HG03571 (cell line): ENCODE measurements around the gene FBXW10B.
A peak's percentile ranks its signal among the peaks of the same experiment; 100 is the strongest.
"Not testable (repeated sequence)": the region's sequence is repeated elsewhere in the genome, so short reads cannot be mapped to it uniquely, and the experiment has no call there.

Source experiments
- ATAC-seq: cut with Tn5 transposase; IDR thresholded peaks from one replicate; pipeline ENCODE4 v1.9.1; 2021; ENCODE audit not compliant: unreplicated experiment

Gene FBXW10B

DNA sequence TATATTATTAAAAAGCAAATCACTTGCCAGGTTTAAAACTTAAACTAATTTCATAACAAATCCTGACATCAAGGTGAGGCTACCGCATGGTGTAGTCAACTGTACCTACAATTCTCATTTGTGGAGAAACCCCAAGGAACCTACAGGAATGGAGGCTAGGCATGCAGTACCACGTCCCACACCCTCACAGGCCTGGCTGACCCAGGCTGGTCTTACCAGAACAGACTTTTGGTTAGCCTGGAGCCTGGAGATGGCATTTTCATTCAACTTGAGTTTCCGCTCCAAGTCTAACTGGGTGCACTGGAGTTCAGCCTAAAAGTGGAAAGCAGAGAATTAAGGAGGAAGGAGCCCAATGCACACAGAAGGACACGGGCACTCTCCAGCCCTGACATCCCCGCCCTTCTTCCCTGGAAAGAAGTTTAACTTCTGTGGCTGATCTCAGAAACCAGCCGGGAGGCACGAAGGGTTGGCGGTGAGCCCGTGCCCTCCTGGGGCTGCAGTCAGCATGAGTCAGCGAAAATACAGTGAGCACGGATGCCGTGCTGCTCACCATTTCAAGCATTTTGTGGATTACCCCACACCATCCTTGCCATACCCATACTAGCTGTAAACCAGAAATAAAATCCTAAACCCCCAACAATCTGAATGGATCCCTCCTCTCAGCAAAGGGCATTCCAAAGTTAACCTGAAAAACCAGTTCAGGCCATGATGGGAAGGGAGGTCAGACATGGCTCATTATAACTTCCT, 23.2 kb upstream of the FBXW10B start:
- not testable (repeated sequence) for ATAC-seq

- not testable (repeated sequence) for ATAC-seq
Observed at GRCh38 chr17:15642014-15642413, 22.5 kb upstream of the FBXW10B start.

GRCh38 chr17:15630930-15631453, 11.5 kb upstream of the FBXW10B start:
- not testable (repeated sequence) for ATAC-seq

DNA sequence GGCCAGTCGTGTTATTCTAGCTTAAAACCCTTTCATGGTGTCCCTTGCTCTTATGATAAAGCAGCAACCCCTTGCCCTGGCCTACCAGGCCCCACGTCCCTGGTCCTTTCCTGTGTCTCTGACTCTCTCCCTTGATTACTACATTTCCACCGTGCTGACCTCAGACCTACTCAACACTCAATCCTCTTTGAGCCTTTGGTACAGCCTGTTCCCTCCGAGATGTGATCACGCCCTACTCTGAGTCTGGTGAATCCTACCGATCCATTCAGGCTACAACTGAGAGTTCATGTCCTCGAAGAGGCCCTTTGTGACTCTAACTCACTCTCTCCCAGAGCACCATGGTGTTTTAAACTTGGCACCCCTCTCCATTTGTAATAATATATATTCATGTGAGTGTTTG, 10.5 kb upstream of the FBXW10B start:
- ATAC-seq = not testable (repeated sequence)

GRCh38 chr17:15623661-15624209, 4.2 kb upstream of the FBXW10B start:
- not testable (repeated sequence) for ATAC-seq

- not testable (repeated sequence) for ATAC-seq
Observed at GRCh38 chr17:15623255-15623654, 3.8 kb upstream of the FBXW10B start.

DNA sequence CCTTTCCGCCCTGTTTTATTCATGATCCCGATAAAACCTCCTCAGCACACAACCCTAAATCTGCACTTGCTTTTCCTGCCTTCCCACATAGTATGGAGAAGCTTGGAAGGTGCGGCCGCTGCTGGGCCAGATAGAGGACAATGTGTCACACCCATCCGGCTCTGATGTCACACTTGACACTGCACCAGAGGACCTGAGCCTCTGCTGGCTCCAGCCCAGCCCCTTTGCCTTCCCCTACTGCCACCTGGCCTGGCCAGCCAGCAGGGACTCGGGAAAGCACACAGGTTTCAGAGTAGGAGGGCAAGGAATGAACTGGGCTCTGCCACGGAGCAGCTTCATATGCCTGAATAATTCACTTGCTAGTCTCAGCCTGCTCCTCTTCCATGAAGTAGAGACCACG, 2.6 kb upstream of the FBXW10B start:
- not testable (repeated sequence) for ATAC-seq

DNA sequence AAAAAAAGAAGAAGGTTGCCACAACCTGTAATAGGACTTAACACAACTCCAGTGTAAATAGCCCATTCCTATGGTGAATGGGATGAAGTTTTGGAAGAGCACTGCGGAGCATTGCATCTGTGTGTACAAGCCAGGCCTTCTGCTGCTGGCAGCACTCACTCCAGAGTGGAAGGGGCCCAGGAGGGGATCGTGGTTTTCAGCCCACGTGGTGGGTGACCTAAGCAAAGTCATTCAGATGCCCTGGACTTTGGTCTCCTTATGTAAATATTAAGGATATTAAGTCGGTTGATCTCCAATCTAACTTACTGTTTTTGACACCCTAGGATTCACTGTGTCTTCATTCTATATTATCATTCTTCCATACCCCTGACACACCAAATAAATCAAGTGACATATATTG, 2.7 kb downstream of the FBXW10B start:
- ATAC-seq = not testable (repeated sequence)

GRCh38 chr17:15615850-15616249, 3.7 kb downstream of the FBXW10B start:
- ATAC-seq = not testable (repeated sequence)

DNA sequence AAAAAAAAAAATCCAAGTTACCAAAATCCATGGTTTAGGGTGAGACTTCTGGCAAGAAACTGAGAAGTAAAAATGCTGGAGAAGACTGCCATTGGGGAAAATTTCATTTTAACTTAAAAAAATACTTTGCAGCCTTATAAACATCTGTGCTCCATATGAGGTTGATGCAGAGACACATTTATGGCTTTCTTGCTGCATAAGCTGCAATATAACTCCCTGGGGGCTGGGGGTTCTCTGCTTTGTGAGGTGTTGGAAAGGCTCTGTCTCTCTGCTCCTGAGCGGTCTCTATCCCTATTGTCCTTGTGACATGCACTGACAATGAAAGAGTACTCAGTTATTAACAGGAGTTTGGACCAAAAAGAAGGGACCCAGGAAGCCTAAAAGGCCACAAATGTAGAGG, 6.4 kb downstream of the FBXW10B start:
- not testable (repeated sequence) for ATAC-seq

- not testable (repeated sequence) for ATAC-seq
Observed at GRCh38 chr17:15592960-15593359, 26.5 kb downstream of the FBXW10B start.

DNA sequence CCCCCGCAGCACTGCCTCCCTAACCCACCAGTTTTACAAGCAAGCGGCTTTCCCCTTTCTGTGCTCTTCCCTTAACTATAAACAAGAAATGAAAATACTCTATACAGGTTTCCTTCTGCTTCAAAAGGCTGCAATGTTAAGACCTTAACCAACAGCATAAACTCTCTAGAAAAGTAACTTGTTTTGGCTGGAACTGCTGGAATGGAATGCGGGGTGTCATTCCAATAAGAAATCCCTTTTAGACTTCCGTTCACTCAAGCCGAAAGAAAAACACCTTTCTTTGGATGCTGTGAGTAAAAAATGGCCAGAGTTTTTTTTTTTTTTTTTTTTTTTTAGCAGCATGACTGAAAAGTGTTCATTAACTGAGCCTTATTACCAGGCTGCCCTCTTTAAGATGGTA, 27.5 kb downstream of the FBXW10B start:
- ATAC-seq = not testable (repeated sequence)

- ATAC-seq = not testable (repeated sequence)
Observed at GRCh38 chr17:15590844-15591243, 28.7 kb downstream of the FBXW10B start.

DNA sequence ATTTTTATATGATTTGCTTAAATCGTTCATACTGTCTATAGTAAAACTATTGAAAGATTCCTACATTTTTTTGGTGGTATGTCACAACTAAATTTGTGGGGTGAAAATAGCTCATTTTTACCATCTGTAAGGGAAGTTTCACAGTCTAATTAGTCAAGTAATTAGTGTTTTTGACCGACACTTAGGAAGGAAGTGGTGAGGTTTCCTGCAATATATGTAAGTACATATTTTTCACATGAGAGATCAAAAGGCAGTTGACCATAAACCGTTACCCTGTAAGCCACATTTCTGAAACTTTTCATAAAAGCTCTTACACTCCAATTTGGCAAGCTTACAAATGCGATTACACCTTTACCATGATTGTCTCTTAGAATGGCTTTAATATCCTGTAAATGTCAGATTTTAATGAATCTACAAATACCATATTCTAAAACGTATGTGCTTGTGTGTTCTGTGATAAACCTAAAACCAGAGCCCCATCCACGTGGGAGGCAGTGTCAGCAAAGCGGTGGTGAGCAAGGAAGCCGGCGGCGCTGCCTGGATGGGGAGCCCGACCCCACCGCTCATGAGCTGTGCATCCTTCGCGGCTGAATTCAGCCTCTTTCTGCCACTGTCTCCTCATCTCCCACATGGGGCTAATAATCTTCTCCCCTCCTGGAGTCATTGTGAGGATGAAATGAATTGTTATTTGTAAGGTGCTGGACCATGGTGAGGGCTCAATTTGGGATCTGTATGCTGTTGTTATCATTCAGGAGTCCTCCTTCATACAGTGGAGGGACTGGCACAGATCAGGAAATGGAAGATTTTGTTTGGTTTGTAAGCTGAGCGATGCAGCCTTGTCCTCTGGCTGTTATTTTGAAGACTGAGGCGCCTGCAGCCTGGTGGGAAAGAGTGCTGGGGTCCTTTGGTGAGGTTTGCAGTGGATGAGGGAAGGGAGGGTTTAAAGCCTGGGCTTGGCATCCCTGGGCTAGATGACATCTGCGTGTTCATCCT, 29.7 kb downstream of the FBXW10B start:
- ATAC-seq = peak; percentile 53

- not testable (repeated sequence) for ATAC-seq
Observed at GRCh38 chr17:15588017-15588416, 31.5 kb downstream of the FBXW10B start.

GRCh38 chr17:15583313-15583712, 36.2 kb downstream of the FBXW10B start:
- ATAC-seq = not testable (repeated sequence)

DNA sequence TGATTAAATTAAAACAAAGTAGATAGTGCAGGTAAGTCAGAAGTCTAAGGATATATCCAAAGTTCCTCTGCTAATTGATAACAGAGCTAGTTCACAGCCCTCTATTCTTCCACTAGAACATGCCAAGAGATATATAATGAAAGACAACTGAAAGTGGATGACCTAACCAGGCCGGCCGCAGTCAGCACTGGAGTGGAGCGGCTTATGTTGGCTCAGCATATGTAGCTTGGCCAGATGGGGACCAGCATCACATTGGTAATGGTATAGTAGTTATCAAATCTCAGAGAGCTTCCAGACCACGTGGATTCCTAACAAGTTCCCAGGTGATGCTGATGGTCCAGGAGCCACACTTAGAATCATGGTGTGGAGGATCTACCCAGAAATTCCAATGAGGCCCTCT, 38.0 kb downstream of the FBXW10B start:
- not testable (repeated sequence) for ATAC-seq

- not testable (repeated sequence) for ATAC-seq
Observed at GRCh38 chr17:15576848-15577247, 42.7 kb downstream of the FBXW10B start.

GRCh38 chr17:15574660-15575059, 44.8 kb downstream of the FBXW10B start:
- not testable (repeated sequence) for ATAC-seq

GRCh38 chr17:15573870-15574269, 45.6 kb downstream of the FBXW10B start:
- ATAC-seq = not testable (repeated sequence)
